Measurements from ENCODE around the gene HYDIN. TPM values are rescaled to one million over a fixed set of nuclear protein-coding genes. Genes with fewer than 3 reads are reported as not detected.
"Not testable (repeated sequence)": the region's sequence is repeated elsewhere in the genome, so short reads cannot be mapped to it uniquely, and the experiment has no call there.

HYDIN gene
- total RNA-seq, 2 donors from 2014 or later = 0.30 to 1.2 TPM

- not testable (repeated sequence) for DNase-seq; H3K27me3 Mint-ChIP-seq (ENCODE audit: low read depth); ATAC-seq (replicated peaks in 1 of 2); H3K36me3 Mint-ChIP-seq (ENCODE audit: insufficient read depth in 2 of 2); H3K9me3 Mint-ChIP-seq; H3K27ac Mint-ChIP-seq; H3K4me3 Mint-ChIP-seq; H3K4me1 Mint-ChIP-seq (ENCODE audit: low read depth)
Measured at GRCh38 chr16:71153329-71153728, 77.2 kb downstream of the HYDIN start.

DNA sequence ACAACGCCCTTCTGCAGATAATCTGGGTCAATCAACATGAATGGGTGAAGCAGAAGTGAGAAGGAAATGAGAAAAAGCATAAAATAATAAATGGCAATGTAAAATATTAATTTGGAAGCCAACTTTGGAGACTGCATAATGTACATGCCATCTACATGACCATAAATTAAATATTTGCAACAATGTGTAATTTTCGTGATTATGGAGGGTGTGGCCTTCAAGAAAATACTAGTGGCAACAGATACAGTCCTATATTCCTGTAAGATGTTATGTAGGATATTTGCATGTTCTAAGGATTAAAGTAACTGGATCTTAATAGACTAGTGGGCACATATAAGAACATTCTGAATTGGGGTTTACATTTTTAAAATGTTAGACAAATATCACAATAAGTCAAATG, 78.9 kb downstream of the HYDIN start:
- H3K4me3 Mint-ChIP-seq; H3K4me1 Mint-ChIP-seq (ENCODE audit: low read depth); ATAC-seq (replicated peaks in 1 of 2); H3K27ac Mint-ChIP-seq; H3K27me3 Mint-ChIP-seq (ENCODE audit: low read depth); H3K36me3 Mint-ChIP-seq (ENCODE audit: insufficient read depth in 2 of 2); H3K9me3 Mint-ChIP-seq; DNase-seq: not testable (repeated sequence)

- H3K36me3 Mint-ChIP-seq (ENCODE audit: insufficient read depth in 2 of 2); H3K4me1 Mint-ChIP-seq (ENCODE audit: low read depth): not testable (repeated sequence)
Measured at GRCh38 chr16:71143246-71143645, 87.3 kb downstream of the HYDIN start.

GRCh38 chr16:71110565-71110964, 120.0 kb downstream of the HYDIN start:
- not testable (repeated sequence) for DNase-seq; H3K27me3 Mint-ChIP-seq (ENCODE audit: low read depth); ATAC-seq (replicated peaks in 1 of 2)

More at GRCh38 chr16:71143246-71143645, 87.3 kb downstream of the HYDIN start:
- H3K4me3 Mint-ChIP-seq; H3K9me3 Mint-ChIP-seq; ATAC-seq (replicated peaks in 1 of 2); H3K27me3 Mint-ChIP-seq (ENCODE audit: low read depth); DNase-seq; H3K27ac Mint-ChIP-seq: not testable (repeated sequence)

GRCh38 chr16:71109656-71110208, 120.8 kb downstream of the HYDIN start:
- not testable (repeated sequence) for ATAC-seq (replicated peaks in 1 of 2); H3K27me3 Mint-ChIP-seq (ENCODE audit: low read depth); H3K27ac Mint-ChIP-seq; H3K4me1 Mint-ChIP-seq (ENCODE audit: low read depth); DNase-seq; H3K4me3 Mint-ChIP-seq; H3K9me3 Mint-ChIP-seq; H3K36me3 Mint-ChIP-seq (ENCODE audit: insufficient read depth in 2 of 2)

More at GRCh38 chr16:71110565-71110964, 120.0 kb downstream of the HYDIN start:
- H3K4me3 Mint-ChIP-seq; H3K4me1 Mint-ChIP-seq (ENCODE audit: low read depth); H3K36me3 Mint-ChIP-seq (ENCODE audit: insufficient read depth in 2 of 2); H3K9me3 Mint-ChIP-seq; H3K27ac Mint-ChIP-seq: not testable (repeated sequence)

DNA sequence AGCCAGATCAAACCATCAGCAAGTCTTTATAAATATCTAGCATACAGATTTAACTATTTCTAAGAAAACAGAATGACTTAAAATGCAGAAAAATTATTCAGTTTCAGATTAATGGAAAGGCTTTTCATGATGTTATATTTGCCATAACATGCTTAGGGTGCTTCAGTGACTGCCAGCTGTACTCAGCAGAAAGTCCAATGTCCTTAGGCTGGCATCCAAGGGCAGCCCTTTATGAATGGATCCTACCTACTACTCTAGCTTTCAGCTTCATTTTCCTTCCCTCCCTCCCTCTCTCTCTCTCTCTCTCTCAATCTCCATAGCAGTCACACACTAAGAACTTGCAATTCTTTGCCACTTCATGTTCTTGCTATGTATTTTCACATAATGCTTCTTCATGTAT, 124.6 kb downstream of the HYDIN start:
- DNase-seq; H3K27ac Mint-ChIP-seq; ATAC-seq (replicated peaks in 1 of 2); H3K4me3 Mint-ChIP-seq; H3K27me3 Mint-ChIP-seq (ENCODE audit: low read depth); H3K4me1 Mint-ChIP-seq (ENCODE audit: low read depth); H3K36me3 Mint-ChIP-seq (ENCODE audit: insufficient read depth in 2 of 2); H3K9me3 Mint-ChIP-seq: not testable (repeated sequence)

DNA sequence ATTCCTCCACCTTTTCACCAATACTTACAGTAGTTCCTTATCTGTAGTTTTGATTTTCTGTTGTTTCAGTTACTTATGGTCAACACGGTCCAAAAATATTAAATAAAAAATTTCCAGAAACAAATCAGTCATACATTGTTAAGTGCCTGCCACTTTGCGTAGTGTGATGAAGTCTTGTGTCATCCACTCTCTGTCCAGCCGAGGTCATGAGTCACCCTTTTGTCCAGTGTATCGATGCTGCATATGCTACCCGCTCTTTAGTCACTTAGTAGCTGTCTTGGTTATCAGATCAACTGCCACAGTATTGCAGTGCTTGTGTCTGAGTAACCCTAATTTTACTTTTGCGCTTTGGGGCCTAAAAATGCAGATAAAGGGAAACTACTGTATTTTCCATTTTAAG, 146.9 kb downstream of the HYDIN start:
- not testable (repeated sequence) for H3K4me3 Mint-ChIP-seq; H3K4me1 Mint-ChIP-seq (ENCODE audit: low read depth); ATAC-seq (replicated peaks in 1 of 2); H3K36me3 Mint-ChIP-seq (ENCODE audit: insufficient read depth in 2 of 2); H3K27me3 Mint-ChIP-seq (ENCODE audit: low read depth); H3K27ac Mint-ChIP-seq; DNase-seq; H3K9me3 Mint-ChIP-seq

- not testable (repeated sequence) for H3K4me3 Mint-ChIP-seq; DNase-seq; H3K9me3 Mint-ChIP-seq; H3K36me3 Mint-ChIP-seq (ENCODE audit: insufficient read depth in 2 of 2); H3K4me1 Mint-ChIP-seq (ENCODE audit: low read depth); ATAC-seq (replicated peaks in 1 of 2); H3K27me3 Mint-ChIP-seq (ENCODE audit: low read depth); H3K27ac Mint-ChIP-seq
Measured at GRCh38 chr16:71080777-71081176, 149.7 kb downstream of the HYDIN start.

DNA sequence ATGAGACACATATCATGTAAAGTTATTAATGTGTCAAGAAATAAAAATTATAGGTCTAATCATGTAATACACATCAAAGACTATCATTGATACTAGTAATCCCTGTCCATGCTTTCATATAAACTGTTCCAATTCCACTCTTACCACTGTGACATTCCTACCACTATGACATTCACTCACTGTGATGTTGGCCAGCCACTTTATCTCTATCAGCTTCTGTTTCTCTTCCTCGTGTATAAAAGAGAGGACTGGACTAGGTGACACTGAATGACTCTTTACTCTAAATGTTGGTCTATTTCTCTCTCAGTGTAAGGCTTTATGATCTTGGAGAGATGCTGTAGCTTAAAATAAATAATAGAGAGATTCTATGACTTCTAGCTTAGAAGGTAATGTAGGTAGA, 150.3 kb downstream of the HYDIN start:
- not testable (repeated sequence) for H3K27me3 Mint-ChIP-seq (ENCODE audit: low read depth); ATAC-seq (replicated peaks in 1 of 2); H3K4me3 Mint-ChIP-seq; H3K9me3 Mint-ChIP-seq; H3K27ac Mint-ChIP-seq; H3K36me3 Mint-ChIP-seq (ENCODE audit: insufficient read depth in 2 of 2); DNase-seq; H3K4me1 Mint-ChIP-seq (ENCODE audit: low read depth)

DNA sequence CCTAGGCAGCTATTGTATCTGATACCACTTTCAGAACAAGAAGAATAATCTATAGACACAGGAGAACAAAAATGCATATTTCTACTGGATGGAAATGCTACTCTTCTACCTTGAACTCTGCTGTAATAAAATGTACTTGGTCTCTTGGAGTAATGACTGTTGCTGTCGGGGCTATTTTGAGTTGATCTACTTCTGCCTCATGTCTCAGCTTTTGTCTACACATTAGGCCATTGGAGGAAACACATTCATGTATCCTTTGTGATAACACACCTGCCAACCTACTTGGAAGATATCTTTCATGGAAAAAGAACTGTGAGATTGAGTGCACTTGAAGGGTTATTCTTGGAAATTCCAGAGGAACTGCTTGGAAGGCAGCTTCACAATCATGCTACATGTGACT, 159.9 kb downstream of the HYDIN start:
- ATAC-seq (replicated peaks in 1 of 2); H3K27me3 Mint-ChIP-seq (ENCODE audit: low read depth); H3K4me1 Mint-ChIP-seq (ENCODE audit: low read depth); H3K36me3 Mint-ChIP-seq (ENCODE audit: insufficient read depth in 2 of 2); H3K4me3 Mint-ChIP-seq; DNase-seq; H3K9me3 Mint-ChIP-seq; H3K27ac Mint-ChIP-seq: not testable (repeated sequence)

GRCh38 chr16:71069842-71070241, 160.7 kb downstream of the HYDIN start:
- not testable (repeated sequence) for DNase-seq; H3K27ac Mint-ChIP-seq; H3K9me3 Mint-ChIP-seq; H3K27me3 Mint-ChIP-seq (ENCODE audit: low read depth); ATAC-seq (replicated peaks in 1 of 2); H3K4me1 Mint-ChIP-seq (ENCODE audit: low read depth); H3K36me3 Mint-ChIP-seq (ENCODE audit: insufficient read depth in 2 of 2); H3K4me3 Mint-ChIP-seq

DNA sequence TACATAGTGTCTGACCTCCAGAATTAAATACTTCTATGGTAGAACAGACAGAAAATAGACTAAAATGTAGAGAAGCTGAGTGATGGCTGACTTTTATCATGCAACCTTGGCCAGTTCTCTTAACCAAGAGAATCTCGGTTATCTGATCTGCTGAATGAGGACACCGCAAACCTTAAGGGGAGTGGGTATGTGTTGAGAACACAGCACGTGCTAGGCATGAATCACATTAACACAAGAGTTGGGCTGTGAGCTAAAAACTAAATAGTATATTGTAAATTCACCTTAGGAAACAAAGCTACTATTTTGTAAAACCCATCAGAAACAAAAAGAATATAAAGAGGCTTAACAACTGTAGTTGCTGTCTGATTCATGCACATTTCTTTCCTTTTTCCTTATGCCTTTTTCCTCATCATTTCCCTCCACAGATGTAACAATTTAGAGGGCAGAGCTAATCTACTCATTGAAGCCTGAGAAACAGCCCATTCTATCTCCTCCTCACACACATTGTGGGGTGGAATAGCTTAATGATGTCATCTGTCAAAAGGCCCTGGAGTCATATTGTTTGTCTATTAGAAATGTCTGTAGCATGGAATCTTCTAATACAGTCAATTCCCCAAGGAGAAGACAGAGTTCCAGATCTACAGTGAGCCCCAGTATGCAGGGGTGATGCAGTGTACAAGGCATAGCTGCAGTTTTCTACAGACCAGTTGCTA, 176.5 kb downstream of the HYDIN start:
- ATAC-seq (replicated peaks in 1 of 2); H3K9me3 Mint-ChIP-seq; H3K36me3 Mint-ChIP-seq (ENCODE audit: insufficient read depth in 2 of 2); H3K27ac Mint-ChIP-seq; H3K4me1 Mint-ChIP-seq (ENCODE audit: low read depth); DNase-seq; H3K27me3 Mint-ChIP-seq (ENCODE audit: low read depth); H3K4me3 Mint-ChIP-seq: not testable (repeated sequence)

- not testable (repeated sequence) for DNase-seq; H3K27ac Mint-ChIP-seq; H3K27me3 Mint-ChIP-seq (ENCODE audit: low read depth); H3K9me3 Mint-ChIP-seq; H3K4me1 Mint-ChIP-seq (ENCODE audit: low read depth); H3K4me3 Mint-ChIP-seq; ATAC-seq (replicated peaks in 1 of 2); H3K36me3 Mint-ChIP-seq (ENCODE audit: insufficient read depth in 2 of 2)
Measured at GRCh38 chr16:71050307-71050706, 180.2 kb downstream of the HYDIN start.

Data from activated T-cell treated with anti-CD3 and anti-CD28 coated beads, Interleukin-2, amount 50 U/mL, for 72 hours (primary cell).